Colonic mucosa (tissue), 4 donors: ENCODE results near the gene RAP1GDS1. TPM values are rescaled to one million over a fixed set of nuclear protein-coding genes. Genes with fewer than 3 reads are reported as not detected.
"Not testable (repeated sequence)": the region's sequence is repeated elsewhere in the genome, so short reads cannot be mapped to it uniquely, and the experiment has no call there.

Experiments
- DNase-seq: peaks from one replicate; pipeline ENCODE4 v3.0.0-alpha.2; 2020
- H3K27ac ChIP-seq: fragments of 200-600 bp; one replicate; pipeline ENCODE4 v1.8.0; 2021
- H3K27me3 ChIP-seq: fragments of 200-600 bp; one replicate; pipeline ENCODE4 v1.8.0; 2021
- H3K36me3 ChIP-seq: fragments of 200-600 bp; one replicate; pipeline ENCODE4 v1.8.0; 2021
- H3K4me1 ChIP-seq: fragments of 200-600 bp; one replicate; pipeline ENCODE4 v1.8.0; 2021; ENCODE audit warnings: mild to moderate bottlenecking
- H3K4me3 ChIP-seq: fragments of 200-600 bp; one replicate; pipeline ENCODE4 v1.8.0; 2021
- H3K9ac ChIP-seq, 2 donors: one replicate each; pipeline ENCODE4 v1.7.0; 2013; ENCODE audit warnings: control low read depth in 2 of 2, low read depth in 2 of 2, low read length in 2 of 2
- H3K9me3 ChIP-seq: fragments of 200-600 bp; one replicate; pipeline ENCODE4 v1.8.0; 2021
- intact Hi-C: fragments of 100-400 bp; cut with DNase I; formaldehyde crosslinking; loops from one replicate; pipeline ENCODE4 v1.14.1; 2022
- total RNA-seq, 2 donors: library from RNA; stranded (reverse); fragmentation: NEBNext Ultra II Directional in 1 of 2; extraction: Animal tissue kit (Norgen Biotek cat#: 25700) in 1 of 2; gene quantifications; one replicate each; pipeline ENCODE4 v1.2.1, GENCODE V29; 2021
- TF ChIP-seq, protein P1 (sequence below): fragments of 200-600 bp; IDR thresholded peaks from one replicate; pipeline ENCODE4 v1.8.0; 2022; ENCODE audit warnings: antibody characterized with exemption, mild to moderate bottlenecking
- donor health status: healthy.
- donor health status: DM: no; HTN: no; CAD: no.
- donor health status: DM: no; HTN: no; CAD: no.

RAP1GDS1 gene
- total RNA-seq, 2 donors from 2014 or later = 38.4 to 42.3 TPM

DNA sequence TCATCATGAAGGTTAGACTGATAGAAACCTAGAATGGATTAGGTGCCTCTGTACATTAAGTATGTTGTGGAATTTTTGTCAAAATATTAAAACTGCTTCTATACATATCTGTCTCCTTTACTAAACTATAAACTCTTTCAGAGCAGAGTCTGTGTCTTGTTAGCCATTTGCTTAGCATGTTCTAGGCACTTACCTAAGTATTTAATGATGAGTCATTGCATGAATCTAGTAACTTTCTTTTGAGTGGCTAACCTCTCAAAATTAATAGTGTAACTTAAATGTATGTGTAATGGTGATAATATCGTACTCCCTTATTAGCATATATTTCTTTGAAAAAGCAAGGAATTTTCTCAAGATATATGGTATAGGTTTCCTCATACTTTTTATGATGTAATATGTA, 57.8 kb downstream of the RAP1GDS1 start:
- no peak for DNase-seq
- TF ChIP-seq, protein P1, sequence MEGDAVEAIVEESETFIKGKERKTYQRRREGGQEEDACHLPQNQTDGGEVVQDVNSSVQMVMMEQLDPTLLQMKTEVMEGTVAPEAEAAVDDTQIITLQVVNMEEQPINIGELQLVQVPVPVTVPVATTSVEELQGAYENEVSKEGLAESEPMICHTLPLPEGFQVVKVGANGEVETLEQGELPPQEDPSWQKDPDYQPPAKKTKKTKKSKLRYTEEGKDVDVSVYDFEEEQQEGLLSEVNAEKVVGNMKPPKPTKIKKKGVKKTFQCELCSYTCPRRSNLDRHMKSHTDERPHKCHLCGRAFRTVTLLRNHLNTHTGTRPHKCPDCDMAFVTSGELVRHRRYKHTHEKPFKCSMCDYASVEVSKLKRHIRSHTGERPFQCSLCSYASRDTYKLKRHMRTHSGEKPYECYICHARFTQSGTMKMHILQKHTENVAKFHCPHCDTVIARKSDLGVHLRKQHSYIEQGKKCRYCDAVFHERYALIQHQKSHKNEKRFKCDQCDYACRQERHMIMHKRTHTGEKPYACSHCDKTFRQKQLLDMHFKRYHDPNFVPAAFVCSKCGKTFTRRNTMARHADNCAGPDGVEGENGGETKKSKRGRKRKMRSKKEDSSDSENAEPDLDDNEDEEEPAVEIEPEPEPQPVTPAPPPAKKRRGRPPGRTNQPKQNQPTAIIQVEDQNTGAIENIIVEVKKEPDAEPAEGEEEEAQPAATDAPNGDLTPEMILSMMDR = no peak
- no peaks in the 10 kb centered on the region for H3K36me3 ChIP-seq
- H3K4me1 ChIP-seq = no peaks in the 10 kb centered on the region
- no peaks in the 10 kb centered on the region for H3K9me3 ChIP-seq
- no peak overlapping the region for H3K27ac ChIP-seq
- intact Hi-C loops = no loop called here
- no peak overlapping the region for H3K4me3 ChIP-seq
- no peaks in the 10 kb centered on the region for H3K27me3 ChIP-seq
- no peak overlapping the region for H3K9ac ChIP-seq

DNA sequence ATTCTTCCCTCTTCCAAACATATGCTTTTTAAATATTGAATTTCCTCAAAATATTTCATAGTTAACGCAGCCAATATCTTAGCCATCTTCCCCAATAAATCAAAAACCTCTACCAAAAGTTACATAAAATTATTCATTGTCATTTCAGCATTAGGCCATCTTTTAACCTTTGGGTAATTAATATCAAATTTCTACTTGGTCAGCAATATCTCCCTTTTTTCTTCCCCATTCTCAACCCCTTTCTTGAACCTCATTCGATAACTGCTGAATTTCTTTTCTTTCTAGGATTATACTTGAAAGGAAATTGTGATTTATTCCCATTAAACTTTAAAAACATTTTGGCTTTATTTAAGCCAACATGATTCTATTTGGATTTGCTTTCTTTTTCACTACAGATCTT, 65.0 kb downstream of the RAP1GDS1 start:
- no peak overlapping the region for H3K9ac ChIP-seq
- no peak overlapping the region for H3K4me3 ChIP-seq
- no peaks in the 10 kb centered on the region for H3K36me3 ChIP-seq
- H3K9me3 ChIP-seq = no peaks in the 10 kb centered on the region
- H3K4me1 ChIP-seq = no peaks in the 10 kb centered on the region
- H3K27ac ChIP-seq = no peak overlapping the region
- DNase-seq = no peak
- TF ChIP-seq, protein P1 = no peak
- intact Hi-C loops = no loop called here
- H3K27me3 ChIP-seq = no peaks in the 10 kb centered on the region

DNA sequence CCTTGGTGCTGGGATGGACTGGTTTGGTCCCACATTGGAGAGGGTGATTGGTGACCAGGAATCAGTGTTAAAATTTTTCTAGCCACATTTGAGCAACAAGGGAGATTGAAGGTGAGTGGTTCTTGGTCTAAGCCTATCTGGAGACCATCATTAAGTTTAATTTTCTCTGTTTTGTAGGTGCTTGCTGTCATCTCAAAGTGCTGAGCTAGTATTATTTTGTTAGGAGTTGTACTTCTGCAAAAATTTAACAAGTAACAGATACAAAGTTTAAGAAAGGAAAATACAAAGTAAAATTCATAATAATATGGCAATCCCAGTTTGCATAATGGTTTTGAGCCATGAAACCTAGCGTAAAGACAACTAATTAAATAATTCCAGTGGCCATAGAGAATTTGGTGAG, 66.5 kb downstream of the RAP1GDS1 start:
- Histone ChIP-seq H3K9me3 (no peaks in the 10 kb centered on the region), H3K4me1 (no peaks in the 10 kb centered on the region), H3K9ac (no peak overlapping the region), H3K36me3 (no peaks in the 10 kb centered on the region), H3K27me3 (no peaks in the 10 kb centered on the region), H3K4me3 (no peak overlapping the region), H3K27ac (no peak overlapping the region)
- TF ChIP-seq, protein P1 = no peak
- DNase-seq = no peak
- intact Hi-C loops = no loop called here

DNA sequence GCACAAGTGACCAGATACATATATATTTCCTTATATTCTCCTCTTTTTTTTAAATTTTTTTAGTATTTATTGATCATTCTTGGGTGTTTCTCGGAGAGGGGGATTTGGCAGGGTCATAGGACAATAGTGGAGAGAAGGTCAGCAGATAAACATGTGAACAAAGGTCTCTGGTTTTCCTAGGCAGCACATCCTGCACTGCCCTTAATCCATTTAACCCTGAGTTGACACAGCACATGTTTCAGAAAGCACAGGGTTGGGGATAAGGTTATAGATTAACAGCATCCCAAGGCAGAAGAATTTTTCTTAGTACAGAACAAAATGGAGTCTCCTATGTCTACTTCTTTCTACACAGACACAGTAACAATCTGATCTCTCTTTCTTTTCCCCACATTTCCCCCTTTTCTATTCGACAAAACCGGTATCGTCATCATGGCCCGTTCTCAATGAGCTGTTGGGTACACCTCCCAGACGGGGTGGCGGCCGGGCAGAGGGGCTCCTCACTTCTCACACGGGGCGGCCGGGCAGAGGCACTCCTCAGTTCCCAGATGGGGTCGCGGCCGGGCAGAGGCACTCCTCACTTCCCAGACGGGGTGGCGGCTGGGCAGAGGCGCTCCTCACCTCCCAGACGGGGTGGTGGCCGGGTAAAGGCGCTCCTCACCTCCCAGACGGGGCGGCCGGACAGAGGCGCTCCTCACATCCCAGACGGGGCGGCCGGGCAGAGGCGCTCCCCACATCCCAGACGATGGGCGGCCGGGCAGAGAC, 68.9 kb downstream of the RAP1GDS1 start:
- H3K4me1 ChIP-seq, DNase-seq, H3K4me3 ChIP-seq, H3K36me3 ChIP-seq, H3K9ac ChIP-seq, H3K27me3 ChIP-seq, H3K9me3 ChIP-seq, H3K27ac ChIP-seq, intact Hi-C loops: not testable (repeated sequence)

DNA sequence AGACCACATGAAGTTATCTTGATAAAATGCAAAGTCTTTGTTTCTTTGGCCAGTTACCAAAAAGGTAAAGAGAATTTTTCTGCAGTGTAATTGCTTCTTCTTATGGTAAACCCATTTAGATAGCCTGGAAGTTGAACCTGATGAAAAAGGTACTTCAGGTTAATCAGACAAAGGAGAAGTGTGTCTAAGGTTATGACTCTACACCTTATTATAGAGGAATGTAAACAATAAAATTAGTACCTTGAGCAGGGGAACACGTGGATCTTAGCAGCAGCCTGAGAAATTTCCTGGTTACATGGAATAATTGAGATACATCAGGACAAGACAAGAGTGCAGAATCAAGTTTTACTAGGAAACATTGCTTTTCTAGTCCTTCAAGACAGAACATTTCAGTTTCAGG, 70.8 kb downstream of the RAP1GDS1 start:
- no peaks in the 10 kb centered on the region for H3K36me3 ChIP-seq
- no peaks in the 10 kb centered on the region for H3K9me3 ChIP-seq
- TF ChIP-seq, protein P1 = no peak
- DNase-seq = no peak
- no peaks in the 10 kb centered on the region for H3K27me3 ChIP-seq
- H3K27ac ChIP-seq = no peak overlapping the region
- H3K9ac ChIP-seq = no peak overlapping the region
- H3K4me1 ChIP-seq = no peaks in the 10 kb centered on the region
- intact Hi-C loops = no loop called here
- H3K4me3 ChIP-seq = no peak overlapping the region

DNA sequence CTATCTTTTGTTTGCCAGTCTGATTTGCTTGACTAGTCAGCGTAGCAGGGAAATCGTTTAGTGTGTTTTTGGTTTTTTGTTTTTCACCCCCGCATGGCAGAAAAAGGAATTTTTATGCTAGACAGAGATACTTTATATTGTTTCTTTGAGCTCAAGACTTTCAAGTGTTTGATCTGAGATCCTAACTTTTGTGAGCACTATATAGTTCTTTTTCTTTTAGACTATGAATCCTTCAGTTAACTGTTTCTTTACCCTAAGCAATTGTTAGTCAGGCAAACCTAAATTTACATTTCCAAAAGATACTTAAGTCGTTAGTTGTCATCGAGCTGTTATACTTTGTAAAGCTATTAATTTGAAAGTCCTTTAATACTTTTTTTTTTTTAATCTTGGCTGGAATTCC, 73.3 kb downstream of the RAP1GDS1 start:
- H3K9me3 ChIP-seq = no peaks in the 10 kb centered on the region
- H3K27ac ChIP-seq = no peak overlapping the region
- no peak overlapping the region for H3K9ac ChIP-seq
- no peaks in the 10 kb centered on the region for H3K4me1 ChIP-seq
- no peak for DNase-seq
- intact Hi-C loops = no loop called here
- TF ChIP-seq, protein P1 = no peak
- H3K4me3 ChIP-seq = no peak overlapping the region
- no peaks in the 10 kb centered on the region for H3K27me3 ChIP-seq
- no peaks in the 10 kb centered on the region for H3K36me3 ChIP-seq
